Stomach (tissue), 9 donors: Measurements from ENCODE around the gene NOP56. TPM values are rescaled to one million over a fixed set of nuclear protein-coding genes. Genes with fewer than 3 reads are reported as not detected.

Experiments used
- DNase-seq, 2 donors: peaks; one replicate each; pipeline versions ENCODE4 v3.0.0 to v3.0.0-alpha.2; 2013 to 2019
- H3K27ac ChIP-seq, 5 donors: fragments of 200-600 bp in 4 of 5; sonication (generic) in 4 of 5; one replicate each; pipeline ENCODE4 v1.5.1; 2013 to 2019; ENCODE audit warnings: mild to moderate bottlenecking in 1 of 5, moderate library complexity in 1 of 5
- H3K27me3 ChIP-seq, 3 donors: fragments of 200-600 bp; sonication (generic); one replicate each; pipeline ENCODE4 v1.5.1; 2017 to 2019; ENCODE audit warnings: mixed run types in 1 of 3
- H3K36me3 ChIP-seq, 4 donors: fragments of 200-600 bp; sonication (generic); 1 replicate in 3 of 4; 2 replicates in 1 of 4; pipeline ENCODE4 v1.5.1; 2016 to 2019
- H3K4me1 ChIP-seq, 4 donors: fragments of 200-600 bp; sonication (generic); one replicate each; pipeline ENCODE4 v1.5.1; 2016 to 2019
- H3K4me3 ChIP-seq, 4 donors: fragments of 200-600 bp; sonication (generic) in 3 of 4; one replicate each; pipeline ENCODE4 v1.5.1; 2016 to 2019; ENCODE audit warnings: mild to moderate bottlenecking in 1 of 4
- H3K9me3 ChIP-seq, 4 donors: fragments of 200-600 bp; sonication (generic); one replicate each; pipeline ENCODE4 v1.5.1; 2016 to 2019
- EP300 ChIP-seq: sonication (generic); formaldehyde crosslinking; IDR thresholded peaks from one replicate; pipeline ENCODE4 v1.6.1; 2017; ENCODE audit warnings: antibody characterized with exemption
- POLR2A ChIP-seq, 4 donors: fragments of 450-650 bp; IDR thresholded peaks; one replicate each; pipeline ENCODE4 v1.6.1; 2016; ENCODE audit warnings: antibody characterized with exemption in 4 of 4, control low read depth in 2 of 4, mild to moderate bottlenecking in 1 of 4, moderate library complexity in 1 of 4
- POLR2AphosphoS5 ChIP-seq, 3 donors: sonication (generic); formaldehyde crosslinking; IDR thresholded peaks; one replicate each; pipeline ENCODE4 v1.6.1; 2016; ENCODE audit warnings: antibody characterized with exemption in 3 of 3
- WGBS, 5 donors: extraction: QIAGEN DNeasy Blood & Tissue Kit in 3 of 5; methylation state at CpG; one replicate each; pipeline versions ENCODE4 v1.1.5 to v1.1.7; 2013 to 2018; 5-methylcytosine and 5-hydroxymethylcytosine counted together
- intact Hi-C: fragments of 100-400 bp; cut with DNase I; formaldehyde crosslinking; loops from one replicate; pipeline ENCODE4 v1.15.1; 2023; ENCODE audit warnings: low total_unique reads
- polyA plus RNA-seq, 3 donors: library from polyadenylated mRNA; stranded (reverse); fragments of 200-250 nt; gene quantifications; one replicate each; pipeline ENCODE4 v1.2.3, GENCODE V29; 2013
- total RNA-seq, 5 donors: library from RNA; depleted of rRNA; stranded (reverse); fragments of >200 nt; gene quantifications; one replicate each; pipeline versions ENCODE4 v1.1.0 to v1.2.3, GENCODE V29; 2014 to 2016
- TF ChIP-seq, protein P1 (sequence below), 7 experiments: fragments of 450-650 bp in 4 of 7; fragments of 200-600 bp in 3 of 7; sonication (generic) in 3 of 7; IDR thresholded peaks; one replicate each; pipeline ENCODE4 v1.5.1; 2016 to 2019; ENCODE audit warnings: antibody characterized with exemption in 7 of 7, control low read depth in 2 of 7, mild to moderate bottlenecking in 1 of 7
- donor health status: healthy with polysubstance abuse.
- donor health status: Bipolar disorder and iron deficiency.
- donor health status: healthy.

NOP56 gene
- total and polyA plus RNA-seq, 8 donors = 42.4 to 157 (median 98.8) TPM

DNA sequence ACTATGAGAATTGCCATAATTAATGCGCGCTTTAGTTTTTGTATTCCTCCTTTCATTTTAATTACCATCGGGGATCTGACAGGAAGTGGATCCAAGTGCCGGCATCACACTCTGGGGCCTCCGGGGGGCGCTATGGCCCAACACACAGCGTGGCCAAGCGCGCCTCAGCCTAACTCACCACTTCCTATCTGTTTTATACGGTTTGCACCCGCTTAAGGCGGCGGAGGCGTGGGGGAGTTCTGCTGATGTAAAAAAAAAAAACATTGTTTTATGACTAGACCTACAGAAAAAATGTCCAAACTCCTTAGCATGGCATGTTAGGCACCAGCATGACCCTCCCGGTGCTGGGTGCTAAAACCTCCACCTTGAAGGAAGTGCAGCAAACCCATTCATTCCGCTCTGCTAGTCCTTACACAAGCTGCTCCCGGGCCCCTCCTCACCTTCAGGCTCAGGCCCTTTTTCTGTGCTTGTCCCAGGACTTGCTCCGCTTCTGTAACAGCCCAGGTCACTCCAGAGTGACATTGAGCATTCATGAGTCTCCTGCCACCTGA, 35.7 kb downstream of the NOP56 start:
- TF ChIP-seq, protein P1, sequence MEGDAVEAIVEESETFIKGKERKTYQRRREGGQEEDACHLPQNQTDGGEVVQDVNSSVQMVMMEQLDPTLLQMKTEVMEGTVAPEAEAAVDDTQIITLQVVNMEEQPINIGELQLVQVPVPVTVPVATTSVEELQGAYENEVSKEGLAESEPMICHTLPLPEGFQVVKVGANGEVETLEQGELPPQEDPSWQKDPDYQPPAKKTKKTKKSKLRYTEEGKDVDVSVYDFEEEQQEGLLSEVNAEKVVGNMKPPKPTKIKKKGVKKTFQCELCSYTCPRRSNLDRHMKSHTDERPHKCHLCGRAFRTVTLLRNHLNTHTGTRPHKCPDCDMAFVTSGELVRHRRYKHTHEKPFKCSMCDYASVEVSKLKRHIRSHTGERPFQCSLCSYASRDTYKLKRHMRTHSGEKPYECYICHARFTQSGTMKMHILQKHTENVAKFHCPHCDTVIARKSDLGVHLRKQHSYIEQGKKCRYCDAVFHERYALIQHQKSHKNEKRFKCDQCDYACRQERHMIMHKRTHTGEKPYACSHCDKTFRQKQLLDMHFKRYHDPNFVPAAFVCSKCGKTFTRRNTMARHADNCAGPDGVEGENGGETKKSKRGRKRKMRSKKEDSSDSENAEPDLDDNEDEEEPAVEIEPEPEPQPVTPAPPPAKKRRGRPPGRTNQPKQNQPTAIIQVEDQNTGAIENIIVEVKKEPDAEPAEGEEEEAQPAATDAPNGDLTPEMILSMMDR (IDR thresholded peaks at IDR 0.05) = peak in 5 of 7 experiments; percentile 16 to 53 (median 32)
- no peak for TF ChIP-seq EP300
- Histone ChIP-seq H3K9me3 (no peaks in the 10 kb centered on the region), H3K36me3 (no peaks in the 10 kb centered on the region), H3K27ac (no peak overlapping the region), H3K4me1 (peaks cover 0 to 20% (median 12%) of the 10 kb centered on the region in 4 donors), H3K27me3 (peaks cover 0 to 38% (median 9%) of the 10 kb centered on the region in 3 donors), H3K4me3 (no peak overlapping the region)
- intact Hi-C loops = no loop called here
- WGBS, 5 donors = 15 to 23% (median 18%) methylated on average over 18 of the region's 18 CpGs
- DNase-seq = peak; percentile 66 to 81

DNA sequence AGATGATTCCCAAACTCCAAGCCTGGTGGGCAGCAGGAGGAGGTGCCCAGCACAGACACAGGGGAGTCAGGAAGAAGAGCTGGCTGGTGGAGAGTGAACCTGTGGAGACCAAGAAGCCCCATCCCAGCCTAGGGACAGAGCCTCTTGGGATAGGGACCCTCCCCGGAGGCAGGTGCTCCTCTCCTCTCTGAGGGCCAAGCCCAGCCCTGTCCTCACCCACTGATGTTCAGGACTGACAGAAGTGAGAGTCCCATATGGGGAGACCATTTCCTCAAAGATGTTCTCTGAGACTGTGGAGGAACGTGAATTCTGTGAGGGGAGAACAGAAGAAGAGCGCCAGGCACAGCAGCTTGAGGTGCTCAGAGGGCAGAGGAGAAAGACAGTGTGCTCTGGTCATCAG, 37.8 kb downstream of the NOP56 start:
- Histone ChIP-seq H3K4me1 (peaks cover 9 to 35% (median 24%) of the 10 kb centered on the region in 4 donors), H3K27ac (no peak overlapping the region), H3K36me3 (no peaks in the 10 kb centered on the region), H3K27me3 (peaks cover 0 to 54% (median 20%) of the 10 kb centered on the region in 3 donors), H3K9me3 (no peaks in the 10 kb centered on the region), H3K4me3 (no peak overlapping the region)
- intact Hi-C loops = no loop called here
- DNase-seq = no peak
- WGBS, 5 donors = 75 to 89% (median 83%) methylated on average over 3 of the region's 3 CpGs
- TF ChIP-seq POLR2AphosphoS5 (IDR thresholded peaks at IDR 0.05) (no peak), POLR2A (IDR thresholded peaks at IDR 0.05) (no peak), EP300 (no peak)
- TF ChIP-seq, protein P1 (IDR thresholded peaks at IDR 0.05) = no peak

DNA sequence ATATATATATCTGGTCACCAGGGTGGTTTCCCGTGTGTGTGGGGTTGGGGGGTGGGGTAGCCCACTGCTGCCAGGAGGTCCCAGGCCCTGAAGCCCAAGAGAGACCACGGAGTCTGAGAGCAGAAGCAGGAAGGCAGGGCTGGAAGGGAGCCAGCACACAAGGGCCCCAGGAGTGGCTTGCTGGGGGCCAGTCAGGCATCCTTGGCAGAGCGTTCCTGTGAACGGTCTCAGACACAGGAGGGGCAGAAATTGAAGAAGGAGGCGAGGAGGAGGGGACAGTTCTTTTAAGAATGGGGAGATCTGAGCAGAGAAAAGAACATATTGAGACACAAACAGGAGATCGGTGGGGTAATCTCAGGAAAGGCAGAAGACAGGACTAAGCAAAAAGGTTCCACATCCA, 38.3 kb downstream of the NOP56 start:
- Histone ChIP-seq H3K27me3 (peaks cover 0 to 54% (median 20%) of the 10 kb centered on the region in 3 donors), H3K27ac (no peak overlapping the region), H3K36me3 (no peaks in the 10 kb centered on the region), H3K4me1 (peaks cover 9 to 35% (median 24%) of the 10 kb centered on the region in 4 donors), H3K9me3 (no peaks in the 10 kb centered on the region), H3K4me3 (no peak overlapping the region)
- WGBS, 5 donors = 56 to 79% (median 70%) methylated on average over 6 of the region's 6 CpGs
- no peak for DNase-seq
- no peak for TF ChIP-seq POLR2AphosphoS5 (IDR thresholded peaks at IDR 0.05)
- TF ChIP-seq, protein P1 (IDR thresholded peaks at IDR 0.05) = no peak
- TF ChIP-seq EP300 = no peak
- no peak for TF ChIP-seq POLR2A (IDR thresholded peaks at IDR 0.05)
- intact Hi-C loops = no loop called here

DNA sequence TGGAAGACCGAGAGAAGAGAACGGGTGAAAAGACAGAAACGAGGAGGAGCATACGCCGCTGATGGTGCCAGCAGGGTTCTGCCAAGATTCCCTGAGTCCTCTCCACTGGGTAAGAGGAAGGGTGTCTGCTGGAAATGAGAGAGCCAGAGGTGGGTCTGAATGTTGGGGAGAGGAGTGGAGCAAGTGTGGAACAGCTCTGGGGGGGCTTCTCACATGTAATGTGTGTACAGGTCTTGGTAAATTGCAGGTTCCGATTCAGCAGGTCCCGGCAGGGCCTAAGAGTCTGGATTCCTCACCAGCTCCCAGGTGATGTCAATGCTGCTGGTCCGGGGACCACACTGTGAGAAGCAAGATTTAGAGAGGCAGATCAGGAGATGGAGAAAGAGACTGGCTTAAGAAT, 38.7 kb downstream of the NOP56 start:
- Histone ChIP-seq H3K9me3 (no peaks in the 10 kb centered on the region), H3K36me3 (no peaks in the 10 kb centered on the region), H3K4me1 (peaks cover 9 to 35% (median 24%) of the 10 kb centered on the region in 4 donors), H3K27ac (peak overlapping the region in 2 of 5 donors; percentile 80 to 94), H3K4me3 (no peak overlapping the region), H3K27me3 (peaks cover 0 to 52% (median 20%) of the 10 kb centered on the region in 3 donors)
- 78 to 88% (median 87%) methylated on average over 8 of the region's 8 CpGs for WGBS, 5 donors
- no peak for TF ChIP-seq POLR2A (IDR thresholded peaks at IDR 0.05)
- no peak for TF ChIP-seq EP300
- TF ChIP-seq, protein P1 (IDR thresholded peaks at IDR 0.05) = no peak
- TF ChIP-seq POLR2AphosphoS5 (IDR thresholded peaks at IDR 0.05) = no peak
- intact Hi-C loops = no loop called here
- no peak for DNase-seq
